ENCODE data around the gene NUDT15. TPM values are rescaled to one million over a fixed set of nuclear protein-coding genes. Genes with fewer than 3 reads are reported as not detected.

NUDT15 gene
- total and polyA plus RNA-seq, 10 of the 15 experiments (the other 5 are each of a cell fraction or from before 2014, with no cell fraction given) = 11.4 to 26.7 (median 18.0) TPM

DNA sequence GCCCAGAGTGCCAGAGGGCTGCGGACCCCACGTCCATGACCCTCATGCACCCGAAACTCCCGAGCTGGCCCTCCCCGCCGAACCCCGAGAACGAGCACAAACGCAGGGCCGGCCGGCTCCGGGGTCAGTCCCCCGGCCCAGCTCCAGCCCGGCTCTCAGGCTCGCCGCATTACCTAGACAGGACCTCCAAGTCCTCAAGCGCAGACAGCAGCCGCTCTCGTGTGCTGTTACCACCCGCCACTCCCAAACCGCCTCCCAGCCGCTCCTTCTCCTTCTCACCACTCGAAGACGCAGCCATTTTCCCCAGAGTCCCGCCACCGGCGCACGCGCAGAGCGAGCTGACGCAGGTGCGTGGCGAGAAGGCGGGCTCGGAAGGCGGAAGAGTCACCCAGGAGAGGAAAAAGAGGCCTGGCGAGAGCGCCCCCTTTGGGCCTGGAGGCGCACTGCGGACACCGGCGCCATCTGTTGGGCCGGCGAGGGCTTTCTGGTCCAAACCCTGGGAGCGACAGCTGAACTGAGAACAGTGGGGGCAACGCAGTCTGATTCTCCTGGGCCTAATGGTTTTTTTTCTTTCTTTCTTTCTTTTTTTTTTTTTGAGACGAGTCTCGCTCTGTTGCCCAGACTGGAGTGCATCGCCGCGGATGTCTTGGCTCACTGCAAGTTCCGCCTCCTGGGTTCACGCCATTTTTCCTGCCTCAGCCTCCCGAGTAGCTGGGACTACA, 57.4 kb downstream of the NUDT15 start, which contains the start of gene MED4 (continued):
- TF ChIP-seq, protein P1, sequence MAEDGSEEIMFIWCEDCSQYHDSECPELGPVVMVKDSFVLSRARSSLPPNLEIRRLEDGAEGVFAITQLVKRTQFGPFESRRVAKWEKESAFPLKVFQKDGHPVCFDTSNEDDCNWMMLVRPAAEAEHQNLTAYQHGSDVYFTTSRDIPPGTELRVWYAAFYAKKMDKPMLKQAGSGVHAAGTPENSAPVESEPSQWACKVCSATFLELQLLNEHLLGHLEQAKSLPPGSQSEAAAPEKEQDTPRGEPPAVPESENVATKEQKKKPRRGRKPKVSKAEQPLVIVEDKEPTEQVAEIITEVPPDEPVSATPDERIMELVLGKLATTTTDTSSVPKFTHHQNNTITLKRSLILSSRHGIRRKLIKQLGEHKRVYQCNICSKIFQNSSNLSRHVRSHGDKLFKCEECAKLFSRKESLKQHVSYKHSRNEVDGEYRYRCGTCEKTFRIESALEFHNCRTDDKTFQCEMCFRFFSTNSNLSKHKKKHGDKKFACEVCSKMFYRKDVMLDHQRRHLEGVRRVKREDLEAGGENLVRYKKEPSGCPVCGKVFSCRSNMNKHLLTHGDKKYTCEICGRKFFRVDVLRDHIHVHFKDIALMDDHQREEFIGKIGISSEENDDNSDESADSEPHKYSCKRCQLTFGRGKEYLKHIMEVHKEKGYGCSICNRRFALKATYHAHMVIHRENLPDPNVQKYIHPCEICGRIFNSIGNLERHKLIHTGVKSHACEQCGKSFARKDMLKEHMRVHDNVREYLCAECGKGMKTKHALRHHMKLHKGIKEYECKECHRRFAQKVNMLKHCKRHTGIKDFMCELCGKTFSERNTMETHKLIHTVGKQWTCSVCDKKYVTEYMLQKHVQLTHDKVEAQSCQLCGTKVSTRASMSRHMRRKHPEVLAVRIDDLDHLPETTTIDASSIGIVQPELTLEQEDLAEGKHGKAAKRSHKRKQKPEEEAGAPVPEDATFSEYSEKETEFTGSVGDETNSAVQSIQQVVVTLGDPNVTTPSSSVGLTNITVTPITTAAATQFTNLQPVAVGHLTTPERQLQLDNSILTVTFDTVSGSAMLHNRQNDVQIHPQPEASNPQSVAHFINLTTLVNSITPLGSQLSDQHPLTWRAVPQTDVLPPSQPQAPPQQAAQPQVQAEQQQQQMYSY (CRISPR knock-in tag; IDR thresholded peaks at IDR 0.05) = no peak
- TF ChIP-seq JUNB (IDR thresholded peaks at IDR 0.05) (no peak), KLF5 (IDR thresholded peaks at IDR 0.05; ENCODE audit: partially characterized antibody) (peak; percentile 64), RBBP5 (conservative IDR thresholded peaks at IDR 0.05) (no peak), TCF3 (IDR thresholded peaks at IDR 0.05; ENCODE audit: borderline replicate concordance, insufficient read depth, low read depth, low read length) (peak; percentile 91; the same call in 1 of the 2 replicates), NFXL1 (IDR thresholded peaks at IDR 0.05; ENCODE audit: borderline replicate concordance) (no peak), TARDBP (IDR thresholded peaks at IDR 0.05; ENCODE audit: borderline replicate concordance) (no peak), SMAD5 (IDR thresholded peaks at IDR 0.05; ENCODE audit: low read depth) (peak; percentile 93), ZNF207 (IDR thresholded peaks at IDR 0.05; ENCODE audit: borderline replicate concordance) (peak; percentile 93), EZH2 (IDR thresholded peaks at IDR 0.05; ENCODE audit: borderline replicate concordance, control insufficient read depth, low read depth, low read length) (no peak), SUPT20H (IDR thresholded peaks at IDR 0.05; ENCODE audit: borderline replicate concordance, control insufficient read depth, low read depth, low read length) (no peak), DPF2 (IDR thresholded peaks at IDR 0.05) (0 out of 2 replicates have a peak, but pooled peaks have one; percentile 13), ZNF274 (IDR thresholded peaks at IDR 0.05; ENCODE audit: insufficient read depth, insufficient read length) (no peak), POLR2A (IDR thresholded peaks at IDR 0.05; ENCODE audit: low read depth, low read length) (peak; percentile 96), HDAC6 (IDR thresholded peaks at IDR 0.05; ENCODE audit: unreplicated experiment) (no peak), FOXM1 (IDR thresholded peaks at IDR 0.05; ENCODE audit: low read depth, low read length) (0 out of 2 replicates have a peak, but pooled peaks have one; percentile 46), CHD2 (IDR thresholded peaks at IDR 0.05; ENCODE audit: borderline replicate concordance, low read depth, low read length) (peak; percentile 39; the same call in 1 of the 2 replicates), BHLHE40 (IDR thresholded peaks at IDR 0.05; ENCODE audit: borderline replicate concordance in 1 of 2, low read depth in 2 of 2, low read length in 1 of 2) (peak; percentile 74 to 78), ZBTB33 (IDR thresholded peaks at IDR 0.05) (peak; percentile 99), STAT3 (IDR thresholded peaks at IDR 0.05; ENCODE audit: low read depth, low read length) (no peak), EED (IDR thresholded peaks at IDR 0.05; ENCODE audit: low read depth) (no peak), TCF7 (IDR thresholded peaks at IDR 0.05; ENCODE audit: borderline replicate concordance) (no peak), LARP7 (IDR thresholded peaks at IDR 0.05) (no peak; the same call in none of the 2 replicates), KDM1A (IDR thresholded peaks at IDR 0.05; ENCODE audit: borderline replicate concordance) (no peak), CEBPB (IDR thresholded peaks at IDR 0.05; ENCODE audit: borderline replicate concordance in 1 of 2, low read depth in 2 of 2, low read length in 2 of 2) (no peak)
- TF ChIP-seq, protein P2, sequence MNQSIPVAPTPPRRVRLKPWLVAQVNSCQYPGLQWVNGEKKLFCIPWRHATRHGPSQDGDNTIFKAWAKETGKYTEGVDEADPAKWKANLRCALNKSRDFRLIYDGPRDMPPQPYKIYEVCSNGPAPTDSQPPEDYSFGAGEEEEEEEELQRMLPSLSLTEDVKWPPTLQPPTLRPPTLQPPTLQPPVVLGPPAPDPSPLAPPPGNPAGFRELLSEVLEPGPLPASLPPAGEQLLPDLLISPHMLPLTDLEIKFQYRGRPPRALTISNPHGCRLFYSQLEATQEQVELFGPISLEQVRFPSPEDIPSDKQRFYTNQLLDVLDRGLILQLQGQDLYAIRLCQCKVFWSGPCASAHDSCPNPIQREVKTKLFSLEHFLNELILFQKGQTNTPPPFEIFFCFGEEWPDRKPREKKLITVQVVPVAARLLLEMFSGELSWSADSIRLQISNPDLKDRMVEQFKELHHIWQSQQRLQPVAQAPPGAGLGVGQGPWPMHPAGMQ (IDR thresholded peaks at IDR 0.05; ENCODE audit: borderline replicate concordance) = no peak

Data from GM12878 (cell line).